Stomach (tissue), 4 donors: ENCODE measurements around the gene TSHZ2.

Experiments used
- EP300 ChIP-seq: sonication (generic); formaldehyde crosslinking; IDR thresholded peaks from one replicate; pipeline ENCODE4 v1.6.1; 2017; ENCODE audit warnings: antibody characterized with exemption
- POLR2A ChIP-seq, 4 donors: fragments of 450-650 bp; IDR thresholded peaks; one replicate each; pipeline ENCODE4 v1.6.1; 2016; ENCODE audit warnings: antibody characterized with exemption in 4 of 4, control low read depth in 2 of 4, mild to moderate bottlenecking in 1 of 4, moderate library complexity in 1 of 4
- POLR2AphosphoS5 ChIP-seq, 3 donors: sonication (generic); formaldehyde crosslinking; IDR thresholded peaks; one replicate each; pipeline ENCODE4 v1.6.1; 2016; ENCODE audit warnings: antibody characterized with exemption in 3 of 3
- TF ChIP-seq, protein P1 (sequence below), 7 experiments: fragments of 450-650 bp in 4 of 7; fragments of 200-600 bp in 3 of 7; sonication (generic) in 3 of 7; IDR thresholded peaks; one replicate each; pipeline ENCODE4 v1.5.1; 2016 to 2019; ENCODE audit warnings: antibody characterized with exemption in 7 of 7, control low read depth in 2 of 7, mild to moderate bottlenecking in 1 of 7

DNA sequence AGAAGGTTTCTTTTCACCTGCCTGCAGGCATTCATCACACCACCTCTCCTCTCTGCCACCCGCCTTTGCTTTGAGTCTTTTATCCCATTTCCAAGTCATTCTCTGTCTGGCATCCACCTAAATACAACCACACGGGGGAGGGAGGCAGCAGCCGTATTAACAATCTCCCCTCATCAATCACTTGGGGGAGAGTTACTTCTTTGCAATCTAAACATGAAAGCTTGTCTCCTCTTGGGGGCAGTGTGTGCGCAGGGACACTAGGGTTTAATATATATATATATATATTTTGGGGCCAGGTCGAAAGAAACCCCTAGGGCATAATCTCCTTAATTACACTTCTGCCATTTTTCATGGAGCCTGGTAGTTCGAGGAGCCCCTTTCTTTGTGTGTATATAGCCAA is 214.5 kb downstream of the TSHZ2 start:
- TF ChIP-seq, protein P1, sequence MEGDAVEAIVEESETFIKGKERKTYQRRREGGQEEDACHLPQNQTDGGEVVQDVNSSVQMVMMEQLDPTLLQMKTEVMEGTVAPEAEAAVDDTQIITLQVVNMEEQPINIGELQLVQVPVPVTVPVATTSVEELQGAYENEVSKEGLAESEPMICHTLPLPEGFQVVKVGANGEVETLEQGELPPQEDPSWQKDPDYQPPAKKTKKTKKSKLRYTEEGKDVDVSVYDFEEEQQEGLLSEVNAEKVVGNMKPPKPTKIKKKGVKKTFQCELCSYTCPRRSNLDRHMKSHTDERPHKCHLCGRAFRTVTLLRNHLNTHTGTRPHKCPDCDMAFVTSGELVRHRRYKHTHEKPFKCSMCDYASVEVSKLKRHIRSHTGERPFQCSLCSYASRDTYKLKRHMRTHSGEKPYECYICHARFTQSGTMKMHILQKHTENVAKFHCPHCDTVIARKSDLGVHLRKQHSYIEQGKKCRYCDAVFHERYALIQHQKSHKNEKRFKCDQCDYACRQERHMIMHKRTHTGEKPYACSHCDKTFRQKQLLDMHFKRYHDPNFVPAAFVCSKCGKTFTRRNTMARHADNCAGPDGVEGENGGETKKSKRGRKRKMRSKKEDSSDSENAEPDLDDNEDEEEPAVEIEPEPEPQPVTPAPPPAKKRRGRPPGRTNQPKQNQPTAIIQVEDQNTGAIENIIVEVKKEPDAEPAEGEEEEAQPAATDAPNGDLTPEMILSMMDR (IDR thresholded peaks at IDR 0.05), result no peak
- no peak for TF ChIP-seq EP300
- TF ChIP-seq POLR2AphosphoS5 (IDR thresholded peaks at IDR 0.05), result no peak
- TF ChIP-seq POLR2A (IDR thresholded peaks at IDR 0.05), result no peak
